WTC11 (cell line): ENCODE results near the gene NTN1. TPM values are rescaled to one million over a fixed set of nuclear protein-coding genes. Genes with fewer than 3 reads are reported as not detected.

Source experiments
- ATAC-seq: fragments of 200-7000 bp; cut with Tn5 transposase; 2 replicates; pipeline ENCODE4 v1.10.0; 2021; ENCODE audit warnings: mild to moderate bottlenecking, moderate library complexity
- CTCF ChIA-PET: fragments of 300-600 bp; sonication (Branson Sonifier 250); formaldehyde crosslinking; loops from one replicate; lab custom pipeline; 2021; ENCODE audit warnings: antibody characterized with exemption; lab: Charles Lee
- POLR2A ChIA-PET: fragments of 350-600 bp; sonication (Branson Sonifier 250); formaldehyde crosslinking; loops from one replicate; lab custom pipeline; 2021; ENCODE audit warnings: antibody characterized with exemption; lab: Charles Lee
- DNase-seq: peaks from one replicate; pipeline ENCODE4 v3.0.0; 2021; ENCODE audit warnings: low spot score
- H3K27ac Mint-ChIP-seq: 2 replicates; pipeline ENCODE4 v1.8.0; 2021; ENCODE audit warnings: mixed read lengths
- H3K27me3 Mint-ChIP-seq: 2 replicates; pipeline ENCODE4 v1.8.0; 2021; ENCODE audit warnings: low read depth, mild to moderate bottlenecking, moderate library complexity, mixed read lengths
- H3K36me3 Mint-ChIP-seq: 2 replicates; pipeline ENCODE4 v1.8.0; 2021; ENCODE audit warnings: mixed read lengths
- H3K4me1 Mint-ChIP-seq: 2 replicates; pipeline ENCODE4 v1.8.0; 2022; ENCODE audit warnings: mixed read lengths
- H3K4me3 Mint-ChIP-seq: 2 replicates; pipeline ENCODE4 v1.8.0; 2021; ENCODE audit warnings: mild to moderate bottlenecking, moderate library complexity, mixed read lengths
- H3K9me3 Mint-ChIP-seq: 2 replicates; pipeline ENCODE4 v1.8.0; 2021; ENCODE audit warnings: mixed read lengths
- ATF1 ChIP-seq: sonication (generic); formaldehyde crosslinking; IDR thresholded peaks from 2 replicates; pipeline ENCODE4 v1.8.1; 2023; ENCODE audit warnings: mild to moderate bottlenecking, moderate library complexity, missing genetic modification reagents
- CBFB ChIP-seq: sonication (generic); formaldehyde crosslinking; IDR thresholded peaks from 2 replicates; pipeline ENCODE4 v1.8.1; 2022; ENCODE audit warnings: mild to moderate bottlenecking, low read depth, missing genetic modification reagents
- CREB1 ChIP-seq: sonication (generic); formaldehyde crosslinking; IDR thresholded peaks from 2 replicates; pipeline ENCODE4 v1.8.0; 2023; ENCODE audit warnings: mild to moderate bottlenecking, missing genetic modification reagents
- CREM ChIP-seq: sonication (generic); formaldehyde crosslinking; IDR thresholded peaks from 2 replicates; pipeline ENCODE4 v1.8.1; 2022; ENCODE audit warnings: mild to moderate bottlenecking, missing genetic modification reagents, moderate library complexity
- FOXP1 ChIP-seq: sonication (generic); formaldehyde crosslinking; IDR thresholded peaks from 2 replicates; pipeline ENCODE4 v1.8.0; 2022; ENCODE audit warnings: missing genetic modification reagents, mild to moderate bottlenecking, moderate library complexity, borderline replicate concordance
- GRHL2 ChIP-seq: fragments of 250-450 bp; sonication (Bioruptor Pico); IDR thresholded peaks from 2 replicates; pipeline ENCODE4 v1.8.0; 2022; ENCODE audit warnings: mild to moderate bottlenecking, moderate library complexity; ENCODE audit not compliant: insufficient replicate concordance, severe bottlenecking
- IRF2 ChIP-seq: sonication (generic); formaldehyde crosslinking; IDR thresholded peaks from 2 replicates; pipeline ENCODE4 v1.8.0; 2022; ENCODE audit warnings: low read depth, missing genetic modification reagents, borderline replicate concordance
- OVOL2 ChIP-seq: fragments of 250-450 bp; sonication (Bioruptor Pico); IDR thresholded peaks from 2 replicates; pipeline ENCODE4 v1.9.0; 2021; ENCODE audit warnings: mild to moderate bottlenecking, borderline replicate concordance
- SMAD3 ChIP-seq: sonication (generic); formaldehyde crosslinking; IDR thresholded peaks from 2 replicates; pipeline ENCODE4 v1.8.0; 2022; ENCODE audit warnings: missing genetic modification reagents, mild to moderate bottlenecking, borderline replicate concordance
- SOX15 ChIP-seq: fragments of 250-450 bp; sonication (Bioruptor Pico); IDR thresholded peaks from 2 replicates; pipeline ENCODE4 v1.9.0; 2021; ENCODE audit warnings: mild to moderate bottlenecking
- TCF7 ChIP-seq: sonication (generic); formaldehyde crosslinking; IDR thresholded peaks from 2 replicates; pipeline ENCODE4 v1.8.0; 2022; ENCODE audit warnings: mild to moderate bottlenecking, low read depth, missing genetic modification reagents, moderate library complexity
- ZBTB21 ChIP-seq: sonication (generic); formaldehyde crosslinking; IDR thresholded peaks from 2 replicates; pipeline ENCODE4 v1.8.1; 2023; ENCODE audit warnings: mild to moderate bottlenecking, missing genetic modification reagents, borderline replicate concordance
- ZNF263 ChIP-seq: sonication (generic); formaldehyde crosslinking; IDR thresholded peaks from 2 replicates; pipeline ENCODE4 v1.8.1; 2022; ENCODE audit warnings: low read depth, mild to moderate bottlenecking, moderate library complexity, missing genetic modification reagents
- ZNF317 ChIP-seq: sonication (generic); formaldehyde crosslinking; IDR thresholded peaks from 2 replicates; pipeline ENCODE4 v1.8.1; 2023; ENCODE audit warnings: low read depth, mild to moderate bottlenecking, moderate library complexity, missing genetic modification reagents, borderline replicate concordance
- total RNA-seq: library from RNA; stranded (reverse); gene quantifications from 3 replicates; pipeline ENCODE4 v1.2.3, GENCODE V29; 2021
- TF ChIP-seq, protein P1 (sequence below): sonication (generic); formaldehyde crosslinking; IDR thresholded peaks from 2 replicates; pipeline ENCODE4 v1.8.1; 2022; ENCODE audit warnings: missing genetic modification reagents, borderline replicate concordance
- TF ChIP-seq, protein P2 (sequence below): sonication (generic); formaldehyde crosslinking; IDR thresholded peaks from 2 replicates; pipeline ENCODE4 v1.8.0; 2022; ENCODE audit warnings: missing genetic modification reagents
- TF ChIP-seq, protein P3 (sequence below): sonication (generic); formaldehyde crosslinking; IDR thresholded peaks from 2 replicates; pipeline ENCODE4 v1.8.1; 2022; ENCODE audit warnings: low read depth, missing genetic modification reagents, borderline replicate concordance
- TF ChIP-seq, protein P4 (sequence below): fragments of 250-450 bp; sonication (Bioruptor Pico); IDR thresholded peaks from 2 replicates; pipeline ENCODE4 v1.9.0; 2021; ENCODE audit warnings: mild to moderate bottlenecking
- TF ChIP-seq, protein P5 (sequence below): fragments of 250-450 bp; sonication (Bioruptor Pico); IDR thresholded peaks from 2 replicates; pipeline ENCODE4 v1.9.0; 2021; ENCODE audit warnings: moderate library complexity, mild to moderate bottlenecking, inconsistent platforms, borderline replicate concordance
- TF ChIP-seq, protein P6 (sequence below): sonication (generic); formaldehyde crosslinking; IDR thresholded peaks from 2 replicates; pipeline ENCODE4 v1.8.1; 2023; ENCODE audit warnings: mild to moderate bottlenecking, moderate library complexity, missing genetic modification reagents

Gene NTN1
- total RNA-seq, 1 experiment from 2014 or later, result 5.5 TPM

DNA sequence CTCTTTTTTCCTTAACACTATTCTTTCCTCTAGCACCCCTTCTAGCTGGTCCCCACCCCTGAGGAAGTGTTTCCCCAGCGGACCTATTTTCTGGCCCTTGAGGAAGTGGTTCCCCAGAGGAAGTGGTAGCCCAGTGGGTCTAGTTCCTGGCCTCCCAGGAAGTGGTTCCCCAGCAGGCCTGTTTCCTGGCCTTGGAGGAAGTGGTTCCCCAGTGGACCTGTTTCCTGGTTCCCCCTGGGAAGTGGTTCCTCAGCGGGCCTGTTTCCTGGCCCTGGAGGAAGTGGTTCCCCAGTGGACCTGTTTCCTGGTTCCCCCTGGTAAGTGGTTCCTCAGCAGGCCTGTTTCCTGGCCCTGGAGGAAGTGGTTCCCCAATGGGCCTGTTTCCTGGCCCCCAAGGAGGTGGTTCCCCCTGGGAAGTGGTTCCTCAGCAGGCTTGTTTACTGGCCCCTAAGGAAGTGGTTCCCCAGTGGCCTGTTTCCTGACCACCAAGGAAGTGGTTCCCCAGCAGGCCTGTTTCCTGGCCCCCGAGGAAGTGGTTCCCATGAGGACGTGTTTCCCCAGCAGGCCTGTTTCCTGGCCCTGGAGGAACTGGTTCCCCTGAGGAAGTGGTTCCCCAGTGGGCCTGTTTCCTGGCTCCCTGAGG, 58.3 kb downstream of the NTN1 start:
- Mint-ChIP-seq H3K4me1 (no peaks in the 10 kb centered on the region), H3K9me3 (no peaks in the 10 kb centered on the region), H3K27ac (no peak overlapping the region), H3K27me3 (0 out of 2 replicates have a peak, but pooled peaks cover 2% of the 10 kb centered on the region), H3K36me3 (no peaks in the 10 kb centered on the region), H3K4me3 (no peak overlapping the region)
- CTCF ChIA-PET, result no interaction called here
- DNase-seq (no peak), ATAC-seq (no peak)
- POLR2A ChIA-PET, result no interaction called here
- TF ChIP-seq, protein P1, sequence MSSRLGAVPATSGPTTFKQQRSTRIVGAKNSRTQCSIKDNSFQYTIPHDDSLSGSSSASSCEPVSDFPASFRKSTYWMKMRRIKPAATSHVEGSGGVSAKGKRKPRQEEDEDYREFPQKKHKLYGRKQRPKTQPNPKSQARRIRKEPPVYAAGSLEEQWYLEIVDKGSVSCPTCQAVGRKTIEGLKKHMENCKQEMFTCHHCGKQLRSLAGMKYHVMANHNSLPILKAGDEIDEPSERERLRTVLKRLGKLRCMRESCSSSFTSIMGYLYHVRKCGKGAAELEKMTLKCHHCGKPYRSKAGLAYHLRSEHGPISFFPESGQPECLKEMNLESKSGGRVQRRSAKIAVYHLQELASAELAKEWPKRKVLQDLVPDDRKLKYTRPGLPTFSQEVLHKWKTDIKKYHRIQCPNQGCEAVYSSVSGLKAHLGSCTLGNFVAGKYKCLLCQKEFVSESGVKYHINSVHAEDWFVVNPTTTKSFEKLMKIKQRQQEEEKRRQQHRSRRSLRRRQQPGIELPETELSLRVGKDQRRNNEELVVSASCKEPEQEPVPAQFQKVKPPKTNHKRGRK (CRISPR knock-in tag), result no peak
- TF ChIP-seq ATF1 (CRISPR knock-in tag) (no peak), TCF7 (CRISPR knock-in tag) (no peak), ZNF263 (CRISPR knock-in tag) (no peak), SMAD3 (no peak), ZNF317 (CRISPR knock-in tag) (no peak), SOX15 (CRISPR knock-in tag) (no peak), ZBTB21 (CRISPR knock-in tag) (no peak)
- TF ChIP-seq, protein P2, sequence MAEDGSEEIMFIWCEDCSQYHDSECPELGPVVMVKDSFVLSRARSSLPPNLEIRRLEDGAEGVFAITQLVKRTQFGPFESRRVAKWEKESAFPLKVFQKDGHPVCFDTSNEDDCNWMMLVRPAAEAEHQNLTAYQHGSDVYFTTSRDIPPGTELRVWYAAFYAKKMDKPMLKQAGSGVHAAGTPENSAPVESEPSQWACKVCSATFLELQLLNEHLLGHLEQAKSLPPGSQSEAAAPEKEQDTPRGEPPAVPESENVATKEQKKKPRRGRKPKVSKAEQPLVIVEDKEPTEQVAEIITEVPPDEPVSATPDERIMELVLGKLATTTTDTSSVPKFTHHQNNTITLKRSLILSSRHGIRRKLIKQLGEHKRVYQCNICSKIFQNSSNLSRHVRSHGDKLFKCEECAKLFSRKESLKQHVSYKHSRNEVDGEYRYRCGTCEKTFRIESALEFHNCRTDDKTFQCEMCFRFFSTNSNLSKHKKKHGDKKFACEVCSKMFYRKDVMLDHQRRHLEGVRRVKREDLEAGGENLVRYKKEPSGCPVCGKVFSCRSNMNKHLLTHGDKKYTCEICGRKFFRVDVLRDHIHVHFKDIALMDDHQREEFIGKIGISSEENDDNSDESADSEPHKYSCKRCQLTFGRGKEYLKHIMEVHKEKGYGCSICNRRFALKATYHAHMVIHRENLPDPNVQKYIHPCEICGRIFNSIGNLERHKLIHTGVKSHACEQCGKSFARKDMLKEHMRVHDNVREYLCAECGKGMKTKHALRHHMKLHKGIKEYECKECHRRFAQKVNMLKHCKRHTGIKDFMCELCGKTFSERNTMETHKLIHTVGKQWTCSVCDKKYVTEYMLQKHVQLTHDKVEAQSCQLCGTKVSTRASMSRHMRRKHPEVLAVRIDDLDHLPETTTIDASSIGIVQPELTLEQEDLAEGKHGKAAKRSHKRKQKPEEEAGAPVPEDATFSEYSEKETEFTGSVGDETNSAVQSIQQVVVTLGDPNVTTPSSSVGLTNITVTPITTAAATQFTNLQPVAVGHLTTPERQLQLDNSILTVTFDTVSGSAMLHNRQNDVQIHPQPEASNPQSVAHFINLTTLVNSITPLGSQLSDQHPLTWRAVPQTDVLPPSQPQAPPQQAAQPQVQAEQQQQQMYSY (CRISPR knock-in tag), result no peak
- TF ChIP-seq, protein P3, sequence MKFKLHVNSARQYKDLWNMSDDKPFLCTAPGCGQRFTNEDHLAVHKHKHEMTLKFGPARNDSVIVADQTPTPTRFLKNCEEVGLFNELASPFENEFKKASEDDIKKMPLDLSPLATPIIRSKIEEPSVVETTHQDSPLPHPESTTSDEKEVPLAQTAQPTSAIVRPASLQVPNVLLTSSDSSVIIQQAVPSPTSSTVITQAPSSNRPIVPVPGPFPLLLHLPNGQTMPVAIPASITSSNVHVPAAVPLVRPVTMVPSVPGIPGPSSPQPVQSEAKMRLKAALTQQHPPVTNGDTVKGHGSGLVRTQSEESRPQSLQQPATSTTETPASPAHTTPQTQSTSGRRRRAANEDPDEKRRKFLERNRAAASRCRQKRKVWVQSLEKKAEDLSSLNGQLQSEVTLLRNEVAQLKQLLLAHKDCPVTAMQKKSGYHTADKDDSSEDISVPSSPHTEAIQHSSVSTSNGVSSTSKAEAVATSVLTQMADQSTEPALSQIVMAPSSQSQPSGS (CRISPR knock-in tag), result no peak
- TF ChIP-seq, protein P4, sequence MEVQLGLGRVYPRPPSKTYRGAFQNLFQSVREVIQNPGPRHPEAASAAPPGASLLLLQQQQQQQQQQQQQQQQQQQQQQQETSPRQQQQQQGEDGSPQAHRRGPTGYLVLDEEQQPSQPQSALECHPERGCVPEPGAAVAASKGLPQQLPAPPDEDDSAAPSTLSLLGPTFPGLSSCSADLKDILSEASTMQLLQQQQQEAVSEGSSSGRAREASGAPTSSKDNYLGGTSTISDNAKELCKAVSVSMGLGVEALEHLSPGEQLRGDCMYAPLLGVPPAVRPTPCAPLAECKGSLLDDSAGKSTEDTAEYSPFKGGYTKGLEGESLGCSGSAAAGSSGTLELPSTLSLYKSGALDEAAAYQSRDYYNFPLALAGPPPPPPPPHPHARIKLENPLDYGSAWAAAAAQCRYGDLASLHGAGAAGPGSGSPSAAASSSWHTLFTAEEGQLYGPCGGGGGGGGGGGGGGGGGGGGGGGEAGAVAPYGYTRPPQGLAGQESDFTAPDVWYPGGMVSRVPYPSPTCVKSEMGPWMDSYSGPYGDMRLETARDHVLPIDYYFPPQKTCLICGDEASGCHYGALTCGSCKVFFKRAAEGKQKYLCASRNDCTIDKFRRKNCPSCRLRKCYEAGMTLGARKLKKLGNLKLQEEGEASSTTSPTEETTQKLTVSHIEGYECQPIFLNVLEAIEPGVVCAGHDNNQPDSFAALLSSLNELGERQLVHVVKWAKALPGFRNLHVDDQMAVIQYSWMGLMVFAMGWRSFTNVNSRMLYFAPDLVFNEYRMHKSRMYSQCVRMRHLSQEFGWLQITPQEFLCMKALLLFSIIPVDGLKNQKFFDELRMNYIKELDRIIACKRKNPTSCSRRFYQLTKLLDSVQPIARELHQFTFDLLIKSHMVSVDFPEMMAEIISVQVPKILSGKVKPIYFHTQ (CRISPR knock-in tag), result no peak
- TF ChIP-seq, protein P5, sequence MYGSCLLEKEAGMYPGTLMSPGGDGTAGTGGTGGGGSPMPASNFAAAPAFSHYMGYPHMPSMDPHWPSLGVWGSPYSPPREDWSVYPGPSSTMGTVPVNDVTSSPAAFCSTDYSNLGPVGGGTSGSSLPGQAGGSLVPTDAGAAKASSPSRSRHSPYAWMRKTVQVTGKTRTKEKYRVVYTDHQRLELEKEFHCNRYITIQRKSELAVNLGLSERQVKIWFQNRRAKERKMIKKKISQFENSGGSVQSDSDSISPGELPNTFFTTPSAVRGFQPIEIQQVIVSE, result no peak

DNA sequence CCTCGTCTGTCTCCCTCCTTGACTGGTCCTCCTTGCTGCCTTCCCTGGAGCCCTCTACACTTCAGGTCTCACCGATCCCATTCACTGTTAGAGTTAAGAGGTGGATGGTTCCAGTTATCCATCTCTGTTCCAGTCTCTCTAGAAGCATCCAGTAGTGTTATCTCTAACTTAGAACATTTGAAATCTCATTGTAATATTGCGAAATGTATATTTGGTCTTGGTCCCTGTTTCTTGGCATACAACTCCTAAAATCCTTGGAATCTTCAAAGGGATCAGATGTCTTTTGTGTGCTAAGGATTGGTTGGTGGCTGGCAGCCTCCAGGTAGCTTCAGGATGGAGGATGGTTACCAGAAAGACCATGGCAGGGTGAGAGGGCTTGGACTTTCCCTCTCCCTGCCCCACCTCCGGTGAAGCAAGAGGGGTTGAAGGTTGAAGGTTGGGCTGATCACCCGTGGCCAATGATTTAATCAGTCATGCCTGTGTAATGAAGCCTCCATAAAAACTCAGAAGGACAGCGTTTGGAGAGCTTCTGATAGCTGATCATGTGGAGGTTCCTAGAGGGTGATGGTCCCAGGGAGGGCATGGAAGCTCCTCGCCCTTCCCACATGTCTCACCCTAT, 59.1 kb downstream of the NTN1 start:
- Mint-ChIP-seq H3K9me3 (no peaks in the 10 kb centered on the region), H3K4me1 (no peaks in the 10 kb centered on the region), H3K36me3 (no peaks in the 10 kb centered on the region), H3K27me3 (0 out of 2 replicates have a peak, but pooled peaks cover 2% of the 10 kb centered on the region), H3K27ac (no peak overlapping the region), H3K4me3 (no peak overlapping the region)
- DNase-seq, result no peak
- POLR2A ChIA-PET, result no interaction called here
- CTCF ChIA-PET, result interaction anchor here (0.9 kb wide), 1 partner anchor 82 kb away, joined by 3 read pairs; no protein-coding TSS in a partner anchor
- ATAC-seq, result no peak
- TF ChIP-seq CREB1 (no peak), FOXP1 (no peak), ZBTB21 (CRISPR knock-in tag) (no peak), IRF2 (CRISPR knock-in tag) (no peak), OVOL2 (no peak), CBFB (CRISPR knock-in tag) (no peak), GRHL2 (CRISPR knock-in tag) (no peak), CREM (CRISPR knock-in tag) (no peak)
- TF ChIP-seq, protein P6, sequence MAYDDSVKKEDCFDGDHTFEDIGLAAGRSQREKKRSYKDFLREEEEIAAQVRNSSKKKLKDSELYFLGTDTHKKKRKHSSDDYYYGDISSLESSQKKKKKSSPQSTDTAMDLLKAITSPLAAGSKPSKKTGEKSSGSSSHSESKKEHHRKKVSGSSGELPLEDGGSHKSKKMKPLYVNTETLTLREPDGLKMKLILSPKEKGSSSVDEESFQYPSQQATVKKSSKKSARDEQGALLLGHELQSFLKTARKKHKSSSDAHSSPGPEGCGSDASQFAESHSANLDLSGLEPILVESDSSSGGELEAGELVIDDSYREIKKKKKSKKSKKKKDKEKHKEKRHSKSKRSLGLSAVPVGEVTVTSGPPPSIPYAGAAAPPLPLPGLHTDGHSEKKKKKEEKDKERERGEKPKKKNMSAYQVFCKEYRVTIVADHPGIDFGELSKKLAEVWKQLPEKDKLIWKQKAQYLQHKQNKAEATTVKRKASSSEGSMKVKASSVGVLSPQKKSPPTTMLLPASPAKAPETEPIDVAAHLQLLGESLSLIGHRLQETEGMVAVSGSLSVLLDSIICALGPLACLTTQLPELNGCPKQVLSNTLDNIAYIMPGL (CRISPR knock-in tag), result no peak
